H1 (cell line): ENCODE data around the gene ATP1B3. TPM values are rescaled to one million over a fixed set of nuclear protein-coding genes. Genes with fewer than 3 reads are reported as not detected.
A peak's percentile ranks its signal among the peaks of the same experiment; 100 is the strongest.

Experiments
- BCL11A ChIP-seq, 2 experiments: IDR thresholded peaks; one replicate each; pipeline ENCODE4 v1.6.1; 2011; ENCODE audit warnings: low read depth in 2 of 2, low read length in 2 of 2, mild to moderate bottlenecking in 2 of 2
- CHD1 ChIP-seq: IDR thresholded peaks from 2 replicates; pipeline ENCODE4 v1.6.1; 2012; ENCODE audit warnings: low read depth, low read length, improper control_type of control experiment
- CHD2 ChIP-seq: IDR thresholded peaks from 2 replicates; pipeline ENCODE4 v1.6.1; 2012; ENCODE audit warnings: low read length, improper control_type of control experiment
- CTBP2 ChIP-seq: IDR thresholded peaks from 2 replicates; pipeline ENCODE4 v1.7.0; 2011; ENCODE audit warnings: borderline replicate concordance, mild to moderate bottlenecking, moderate library complexity, mixed read lengths, low read length; ENCODE audit not compliant: insufficient read depth, insufficient read length
- JUN ChIP-seq: IDR thresholded peaks from 2 replicates; pipeline ENCODE4 v1.6.1; 2011; ENCODE audit warnings: low read depth, mild to moderate bottlenecking, improper control_type of control experiment, low read length
- POLR2AphosphoS5 ChIP-seq: IDR thresholded peaks from 2 replicates; pipeline ENCODE4 v1.6.1; 2011; ENCODE audit warnings: low read depth, low read length
- RXRA ChIP-seq: IDR thresholded peaks from 2 replicates; pipeline ENCODE4 v1.6.1; 2011; ENCODE audit warnings: low read depth, mild to moderate bottlenecking, low read length, moderate library complexity; ENCODE audit not compliant: insufficient read depth
- SIN3A ChIP-seq, 2 experiments: IDR thresholded peaks in 1 of 2; conservative IDR thresholded peaks in 1 of 2; 2 replicates each; pipeline ENCODE4 v1.6.1; 2011 to 2012; ENCODE audit warnings: low read length in 2 of 2, improper control_type of control experiment in 1 of 2, low read depth in 1 of 2, mild to moderate bottlenecking in 1 of 2
- SIX5 ChIP-seq: IDR thresholded peaks from 2 replicates; pipeline ENCODE4 v1.6.1; 2011; ENCODE audit warnings: mild to moderate bottlenecking, low read depth, low read length
- SP2 ChIP-seq: IDR thresholded peaks from 2 replicates; pipeline ENCODE4 v1.6.1; 2012; ENCODE audit warnings: mild to moderate bottlenecking, low read length, inconsistent platforms
- SRF ChIP-seq: IDR thresholded peaks from 2 replicates; pipeline ENCODE4 v1.6.1; 2011; ENCODE audit warnings: mild to moderate bottlenecking, low read depth, low read length, moderate library complexity
- SUZ12 ChIP-seq: fragments of 200-600 bp; sonication (generic); IDR thresholded peaks from 2 replicates; pipeline ENCODE4 v1.6.1; 2012; ENCODE audit warnings: mild to moderate bottlenecking, inconsistent platforms, low read length, moderate library complexity, mixed read lengths
- TEAD4 ChIP-seq: IDR thresholded peaks from 2 replicates; pipeline ENCODE4 v1.6.1; 2012; ENCODE audit warnings: low read depth, low read length, inconsistent platforms, mixed read lengths
- polyA plus RNA-seq, 7 experiments: library from polyadenylated mRNA; depleted of rRNA in 3 of 7; stranded (reverse) in 5 of 7; unstranded in 2 of 7; fragments of >200 nt in 5 of 7; fragments of 200-250 nt in 2 of 7; gene quantifications; 1 replicate in 5 of 7; 2 replicates in 1 of 7; 4 replicates in 1 of 7; pipeline versions ENCODE4 v1.2.1 to v1.2.3, GENCODE V29; 2011 to 2013; ENCODE audit warnings: missing spikeins in 2 of 7, mixed read lengths in 2 of 7
- total RNA-seq: library from RNA; stranded (reverse); fragmentation: NEBNext Ultra II Directional; extraction: Animal tissue kit (Norgen Biotek cat#: 25700); gene quantifications from 2 replicates; pipeline ENCODE4 v1.2.1, GENCODE V29; 2021

Gene ATP1B3
- total and polyA plus RNA-seq, 2 of the 8 experiments (the other 6 are each of a cell fraction or from before 2014, with no cell fraction given) = 233 to 342 TPM

- TF ChIP-seq SRF (no peak), POLR2AphosphoS5 (no peak), RXRA (no peak), TEAD4 (no peak), SIN3A (conservative IDR thresholded peaks at IDR 0.05 in 1 of 2, IDR thresholded peaks at IDR 0.05 in 1 of 2; ENCODE audit: low read depth in 1 of 2, low read length in 2 of 2) (peak in 1 of 2 experiments; percentile 31; a peak in 1 of 4 replicates), CHD1 (no peak), SUZ12 (no peak), SP2 (no peak), BCL11A (IDR thresholded peaks at IDR 0.05; ENCODE audit: low read depth in 2 of 2, low read length in 2 of 2) (no peak), CHD2 (no peak), SIX5 (no peak), JUN (no peak), CTBP2 (no peak)
These were observed 1.0 kb upstream of the ATP1B3 start (continued) for GRCh38 chr3:141875374-141875892.
